SK-N-MC (cell line): ENCODE measurements around the gene PURA.

ENCODE experiments used
- DNase-seq: peaks from one replicate; pipeline ENCODE4 v3.0.0-alpha.2; 2011; ENCODE audit warnings: low read depth, low spot score
- H3K27ac ChIP-seq: fragments of 200-600 bp; sonication (generic); 2 replicates; pipeline ENCODE4 v1.5.1; 2016; ENCODE audit warnings: mixed run types
- H3K36me3 ChIP-seq: fragments of 200-600 bp; sonication (generic); 2 replicates; pipeline ENCODE4 v1.6.1; 2017; ENCODE audit warnings: antibody characterized with exemption, low read length, mixed read lengths; ENCODE audit not compliant: insufficient read depth
- H3K4me3 ChIP-seq: fragments of 200-600 bp; sonication (generic); 2 replicates; pipeline ENCODE4 v1.5.1; 2016
- H3K9ac ChIP-seq: fragments of 200-600 bp; sonication (generic); 2 replicates; pipeline ENCODE4 v1.8.0; 2017; ENCODE audit warnings: mixed run types, mixed read lengths; ENCODE audit not compliant: insufficient read length
- H3K9me3 ChIP-seq: fragments of 200-600 bp; sonication (generic); 2 replicates; pipeline ENCODE4 v1.6.1; 2017; ENCODE audit warnings: low read depth, mild to moderate bottlenecking, antibody characterized with exemption, low read length, moderate library complexity, mixed read lengths
- EZH2 ChIP-seq: fragments of 200-600 bp; sonication (generic); IDR thresholded peaks from one replicate; pipeline ENCODE4 v1.6.1; 2017; ENCODE audit warnings: antibody characterized with exemption
- FOXP2 ChIP-seq: optimal IDR thresholded peaks from 2 replicates; pipeline ENCODE3; 2011; ENCODE audit warnings: mild to moderate bottlenecking, moderate library complexity; ENCODE audit not compliant: insufficient read depth; ENCODE audit errors: extremely low read length, control extremely low read depth
- POLR2AphosphoS5 ChIP-seq: IDR thresholded peaks from 2 replicates; pipeline ENCODE4 v1.6.1; 2012; ENCODE audit warnings: mild to moderate bottlenecking, low read depth, low read length, borderline replicate concordance

The PURA gene

GRCh38 chr5:140159014-140159927 lies 45.4 kb downstream of the PURA start:
- Histone ChIP-seq H3K36me3 (no peaks in the 10 kb centered on the region), H3K9ac (no peak overlapping the region), H3K9me3 (no peaks in the 10 kb centered on the region), H3K4me3 (no peak overlapping the region), H3K27ac (no peak overlapping the region)
- TF ChIP-seq FOXP2 (no peak), EZH2 (no peak), POLR2AphosphoS5 (no peak)
- no peak for DNase-seq

DNA sequence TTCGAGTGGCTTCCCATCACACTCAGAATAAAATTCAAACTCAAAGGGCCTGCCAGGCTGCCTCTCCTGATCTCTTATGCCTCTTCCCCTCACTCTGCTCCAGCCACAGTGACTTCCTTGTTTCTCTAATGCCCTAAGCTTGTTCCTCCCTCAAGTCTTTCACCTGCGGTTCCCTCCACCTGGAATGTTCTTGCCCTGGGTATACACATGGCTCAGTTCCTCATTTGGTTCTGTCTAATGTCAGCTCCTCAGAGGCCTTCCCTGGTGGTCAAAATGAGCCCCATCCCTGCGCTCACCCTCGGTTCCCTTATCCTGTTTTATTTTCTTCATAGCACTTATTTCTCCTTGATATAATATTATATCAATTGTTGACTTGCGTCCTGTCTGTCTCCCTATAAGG lies 48.4 kb downstream of the PURA start:
- H3K36me3 ChIP-seq = no peaks in the 10 kb centered on the region
- H3K9ac ChIP-seq = no peak overlapping the region
- DNase-seq = no peak
- H3K27ac ChIP-seq = no peak overlapping the region
- TF ChIP-seq EZH2 (no peak), FOXP2 (no peak), POLR2AphosphoS5 (no peak)
- H3K4me3 ChIP-seq = no peak overlapping the region
- no peaks in the 10 kb centered on the region for H3K9me3 ChIP-seq

- Histone ChIP-seq H3K4me3 (no peak overlapping the region), H3K36me3 (no peaks in the 10 kb centered on the region), H3K27ac (no peak overlapping the region), H3K9me3 (no peaks in the 10 kb centered on the region), H3K9ac (no peak overlapping the region)
- TF ChIP-seq FOXP2 (no peak), POLR2AphosphoS5 (no peak), EZH2 (no peak)
- DNase-seq = no peak
These were observed 48.9 kb downstream of the PURA start for GRCh38 chr5:140162781-140163180.

GRCh38 chr5:140165101-140165922 lies 51.4 kb downstream of the PURA start:
- Histone ChIP-seq H3K4me3 (no peak overlapping the region), H3K9ac (no peak overlapping the region), H3K9me3 (no peaks in the 10 kb centered on the region), H3K36me3 (no peaks in the 10 kb centered on the region), H3K27ac (no peak overlapping the region)
- TF ChIP-seq EZH2 (no peak), POLR2AphosphoS5 (no peak), FOXP2 (no peak)
- DNase-seq = no peak

DNA sequence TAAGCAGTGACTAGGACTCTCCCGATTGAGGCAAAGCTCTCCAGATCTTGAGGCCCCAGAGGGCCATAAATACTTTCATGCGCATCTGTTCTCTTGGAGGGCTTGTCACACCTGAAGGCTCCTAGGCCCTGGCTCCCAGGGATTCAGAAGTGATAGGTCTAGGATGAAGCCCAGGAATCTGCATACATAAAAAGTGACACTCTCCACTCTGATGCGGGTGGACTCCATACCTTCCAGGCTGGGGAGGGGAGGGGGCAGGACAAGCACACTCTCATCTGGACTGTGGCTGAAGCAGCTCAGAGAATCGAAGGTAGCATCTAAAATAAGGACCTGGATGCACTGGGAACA lies 52.0 kb downstream of the PURA start:
- no peak overlapping the region for H3K4me3 ChIP-seq
- H3K9me3 ChIP-seq = no peaks in the 10 kb centered on the region
- TF ChIP-seq POLR2AphosphoS5 = no peak
- no peak for TF ChIP-seq FOXP2
- TF ChIP-seq EZH2 = no peak
- no peaks in the 10 kb centered on the region for H3K36me3 ChIP-seq
- no peak overlapping the region for H3K27ac ChIP-seq
- no peak for DNase-seq
- H3K9ac ChIP-seq = no peak overlapping the region

DNA sequence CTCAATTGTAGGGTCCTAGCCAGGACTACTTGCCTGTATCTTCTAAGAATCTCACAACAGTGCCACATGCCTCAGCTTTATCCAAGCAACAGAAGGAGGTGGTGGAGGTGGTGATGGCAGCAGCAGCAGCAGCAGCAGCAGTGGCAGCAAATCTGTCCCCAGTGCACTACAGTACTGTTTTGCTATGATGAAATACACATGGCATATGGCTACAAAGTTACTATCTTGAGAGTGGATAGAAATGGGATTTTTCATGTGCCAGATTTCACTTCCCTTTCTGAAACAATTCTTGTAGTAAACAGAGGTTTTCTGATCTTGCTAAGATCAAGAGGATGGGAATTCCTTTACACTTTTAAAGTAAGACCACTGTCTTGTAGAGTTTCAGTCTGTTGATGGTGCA lies 53.0 kb downstream of the PURA start:
- Histone ChIP-seq H3K9ac (no peak overlapping the region), H3K4me3 (no peak overlapping the region), H3K27ac (no peak overlapping the region), H3K36me3 (no peaks in the 10 kb centered on the region), H3K9me3 (no peaks in the 10 kb centered on the region)
- no peak for DNase-seq
- TF ChIP-seq FOXP2 = no peak
- TF ChIP-seq EZH2 = no peak
- TF ChIP-seq POLR2AphosphoS5 = no peak

GRCh38 chr5:140168371-140168770 lies 54.5 kb downstream of the PURA start:
- H3K9me3 ChIP-seq = no peaks in the 10 kb centered on the region
- no peak for TF ChIP-seq POLR2AphosphoS5
- no peak for TF ChIP-seq EZH2
- no peak for TF ChIP-seq FOXP2
- no peak for DNase-seq
- H3K27ac ChIP-seq = no peak overlapping the region
- H3K36me3 ChIP-seq = no peaks in the 10 kb centered on the region
- H3K4me3 ChIP-seq = no peak overlapping the region
- no peak overlapping the region for H3K9ac ChIP-seq

DNA sequence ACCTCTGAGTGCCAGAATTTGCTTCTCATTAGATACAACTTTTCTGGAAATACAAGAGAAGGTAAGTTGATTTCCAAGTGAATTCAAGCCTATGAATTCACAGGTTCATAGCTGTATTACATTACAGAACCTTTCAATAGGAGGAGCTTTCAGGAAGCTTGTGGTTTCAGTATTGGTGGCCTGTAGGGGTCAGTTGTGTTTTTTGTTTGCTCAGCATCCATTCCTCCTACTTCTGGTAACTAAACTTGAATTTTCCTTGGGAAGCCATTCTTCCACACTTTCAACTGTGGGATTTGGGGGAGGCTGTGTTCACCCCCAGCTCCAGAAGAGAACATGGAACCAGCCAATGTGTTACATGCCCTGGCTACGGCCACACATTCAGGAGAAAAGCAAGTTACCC lies 55.5 kb downstream of the PURA start:
- no peak for DNase-seq
- H3K9me3 ChIP-seq = no peaks in the 10 kb centered on the region
- H3K27ac ChIP-seq = no peak overlapping the region
- TF ChIP-seq EZH2 (no peak), POLR2AphosphoS5 (no peak), FOXP2 (no peak)
- H3K9ac ChIP-seq = no peak overlapping the region
- H3K4me3 ChIP-seq = no peak overlapping the region
- no peaks in the 10 kb centered on the region for H3K36me3 ChIP-seq

GRCh38 chr5:140172483-140172882 lies 58.6 kb downstream of the PURA start:
- Histone ChIP-seq H3K27ac (no peak overlapping the region), H3K9me3 (no peaks in the 10 kb centered on the region), H3K36me3 (no peaks in the 10 kb centered on the region), H3K4me3 (no peak overlapping the region), H3K9ac (no peak overlapping the region)
- no peak for DNase-seq
- TF ChIP-seq POLR2AphosphoS5 = no peak
